Skin epidermis (tissue), 12 donors: ENCODE measurements around the gene RTCA.
A peak's percentile ranks its signal among the peaks of the same experiment; 100 is the strongest.
"Not testable (repeated sequence)": the region's sequence is repeated elsewhere in the genome, so short reads cannot be mapped to it uniquely, and the experiment has no call there.

Experiments
- H3K27ac ChIP-seq, 21 experiments: fragments of 200-600 bp; sonication (generic) in 11 of 21; one replicate each; pipeline ENCODE4 v1.5.0; 2020; ENCODE audit warnings: mild to moderate bottlenecking in 3 of 21, inconsistent platforms in 2 of 21, moderate library complexity in 2 of 21
- H3K4me3 ChIP-seq, 7 experiments: fragments of 200-600 bp; sonication (generic) in 2 of 7; one replicate each; pipeline ENCODE4 v1.5.0; 2020; ENCODE audit warnings: inconsistent platforms in 2 of 7, mild to moderate bottlenecking in 2 of 7, moderate library complexity in 1 of 7

RTCA gene

DNA sequence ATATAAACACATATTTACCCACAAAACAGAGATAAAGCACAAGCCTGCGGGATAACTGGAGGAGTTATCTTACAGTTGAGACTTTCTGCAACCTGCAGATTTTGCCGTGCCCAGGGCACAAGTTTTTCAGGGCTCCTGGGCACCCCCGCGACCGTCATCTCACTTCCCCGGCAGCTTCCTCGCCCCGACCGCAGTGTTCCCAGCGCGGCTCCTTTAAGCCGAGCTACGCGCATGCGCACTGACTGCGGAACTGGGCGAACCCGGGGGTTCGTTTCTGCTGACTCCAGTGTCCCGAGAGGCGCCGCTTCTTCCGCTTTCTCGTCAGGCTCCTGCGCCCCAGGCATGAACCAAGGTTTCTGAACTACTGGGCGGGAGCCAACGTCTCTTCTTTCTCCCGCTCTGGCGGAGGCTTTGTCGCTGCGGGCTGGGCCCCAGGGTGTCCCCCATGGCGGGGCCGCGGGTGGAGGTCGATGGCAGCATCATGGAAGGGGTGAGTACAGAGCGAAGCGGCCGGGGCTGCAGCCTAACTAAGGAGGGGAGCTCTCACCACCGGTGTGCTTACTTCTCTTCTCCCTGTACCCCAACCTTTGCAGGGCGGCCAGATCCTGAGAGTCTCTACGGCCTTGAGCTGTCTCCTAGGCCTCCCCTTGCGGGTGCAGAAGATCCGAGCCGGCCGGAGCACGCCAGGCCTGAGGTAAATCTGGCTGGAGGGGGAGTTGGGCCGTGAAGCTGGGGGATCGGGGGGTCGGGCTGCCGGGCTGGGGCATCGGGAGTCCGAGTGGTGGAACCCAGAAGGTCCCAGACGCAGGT, at the start of gene RTCA:
Gene RTCA, plus strand, starts transcription at position 286 of the 810 bp plus-strand sequence. Its CDS starts 160 bp downstream, at position 446.
- peak within 1 kb of the TSS; percentile 72 to 98 (median 90) for H3K27ac ChIP-seq
- peak within 1 kb of the TSS; percentile 63 to 96 (median 79) for H3K4me3 ChIP-seq

DNA sequence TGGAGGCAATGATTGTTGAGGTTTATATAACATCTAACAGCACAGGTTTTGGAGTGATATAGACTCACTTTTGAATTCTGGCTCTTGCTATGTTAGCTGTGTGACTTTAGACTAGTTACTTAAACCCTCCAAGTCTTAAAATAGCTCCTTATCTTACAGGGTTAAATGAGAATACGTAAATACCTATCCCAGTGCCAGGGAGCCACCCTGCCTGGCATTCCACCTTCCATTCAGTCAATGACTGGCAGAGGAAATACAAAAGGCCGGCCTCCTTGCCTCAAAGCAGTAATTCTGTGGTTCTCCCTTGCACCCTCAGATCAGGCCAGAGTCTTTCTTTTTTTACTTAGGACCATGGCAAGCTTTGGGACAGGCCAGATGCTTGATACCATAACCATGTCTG, 48.2 kb upstream of the RTCA start:
- no peak overlapping the region for H3K4me3 ChIP-seq
- H3K27ac ChIP-seq: no peak overlapping the region

DNA sequence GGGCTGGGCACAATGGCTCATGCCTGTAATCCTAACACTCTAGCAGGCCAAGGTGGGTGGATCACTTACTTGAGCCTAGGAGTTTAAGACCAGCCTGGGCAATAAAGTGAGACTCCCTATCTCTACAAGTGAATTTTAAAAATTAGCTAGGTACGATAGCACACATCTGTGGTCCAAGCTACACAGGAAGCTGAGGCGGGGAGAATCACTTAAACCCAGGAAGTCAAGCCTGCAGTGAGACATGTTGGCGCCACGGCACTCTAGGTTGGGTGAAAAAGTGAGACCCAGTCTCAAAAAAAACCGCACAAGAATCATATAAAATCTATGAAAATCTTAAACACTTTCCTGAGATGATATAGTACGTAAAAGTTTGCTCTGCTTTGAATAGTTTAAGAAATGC, 46.6 kb upstream of the RTCA start:
- no peak overlapping the region for H3K4me3 ChIP-seq
- H3K27ac ChIP-seq: no peak overlapping the region

DNA sequence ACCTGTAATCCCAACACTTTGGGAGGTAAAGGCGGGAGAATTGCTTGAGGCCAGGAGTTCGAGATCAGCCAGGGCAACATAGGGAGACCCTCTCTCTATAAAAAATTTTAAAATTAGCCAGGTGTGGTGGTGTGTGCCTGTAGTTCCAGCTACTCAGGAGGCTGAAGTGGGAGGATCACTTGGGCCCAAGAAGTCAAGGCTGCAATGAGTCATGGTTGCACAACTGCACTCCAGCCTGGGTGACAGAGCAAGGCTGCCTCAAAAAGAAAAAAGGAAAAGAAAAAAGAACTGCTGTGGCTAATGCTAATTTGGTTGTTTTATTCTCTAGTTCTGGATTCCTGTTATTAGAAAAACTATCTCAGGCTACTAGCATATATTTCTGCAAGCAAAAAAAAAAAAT, 46.1 kb upstream of the RTCA start:
- no peak overlapping the region for H3K4me3 ChIP-seq
- H3K27ac ChIP-seq: no peak overlapping the region

DNA sequence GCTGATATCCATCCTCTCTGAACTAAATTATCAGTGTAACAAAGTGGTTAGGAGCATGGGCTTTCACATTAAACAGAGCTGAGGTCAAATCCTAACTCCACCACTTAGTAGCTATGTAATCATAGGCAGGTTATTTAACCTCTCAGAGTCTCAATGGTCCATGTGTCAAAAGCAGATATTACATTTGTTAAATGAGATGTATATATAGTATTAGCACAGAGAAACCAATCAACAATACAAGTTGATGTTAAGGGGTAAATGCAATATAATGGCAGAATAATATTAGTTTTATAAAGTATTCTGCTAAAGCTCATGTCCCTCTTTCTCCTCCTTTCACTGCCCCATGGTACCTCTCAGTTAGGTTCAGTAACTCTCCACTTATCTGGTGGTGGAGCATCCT, 43.6 kb upstream of the RTCA start:
- H3K4me3 ChIP-seq: no peak overlapping the region
- H3K27ac ChIP-seq: no peak overlapping the region

DNA sequence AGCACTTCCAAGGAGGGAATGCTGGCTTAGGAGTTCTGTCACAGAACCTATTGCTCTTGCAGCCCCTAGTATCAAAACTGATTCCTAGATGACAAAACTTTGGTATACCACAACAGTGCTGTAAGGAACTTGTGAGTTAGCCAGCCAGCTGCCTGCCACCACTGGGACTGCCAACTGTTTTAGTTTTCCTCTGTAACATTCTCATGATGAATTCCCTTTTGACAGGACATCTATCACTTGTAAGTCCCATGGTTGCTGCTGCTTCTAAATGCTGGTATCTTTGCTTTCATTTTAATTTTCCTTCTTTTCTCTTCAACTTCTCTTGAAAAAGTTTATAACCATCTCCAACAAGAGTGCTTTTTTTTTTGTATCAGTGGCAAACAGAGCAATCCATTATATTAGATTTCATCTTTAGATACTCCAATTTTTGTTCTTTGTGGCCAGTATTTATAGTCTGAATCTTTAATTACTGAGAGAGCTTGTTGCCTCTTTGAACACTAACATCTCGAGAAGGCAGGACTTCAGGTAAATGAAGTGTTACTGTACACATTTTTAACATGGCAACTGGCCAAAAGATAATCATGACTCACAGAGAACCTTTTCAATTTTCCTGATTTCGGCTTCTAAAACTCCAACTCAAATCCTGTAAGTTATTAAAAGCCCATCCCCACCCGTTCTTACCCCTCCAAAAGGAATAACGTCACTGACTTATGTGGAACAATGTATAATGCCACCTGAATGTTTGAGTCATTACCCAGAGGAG, 36.2 kb upstream of the RTCA start:
- no peak overlapping the region for H3K4me3 ChIP-seq
- H3K27ac ChIP-seq: no peak overlapping the region

DNA sequence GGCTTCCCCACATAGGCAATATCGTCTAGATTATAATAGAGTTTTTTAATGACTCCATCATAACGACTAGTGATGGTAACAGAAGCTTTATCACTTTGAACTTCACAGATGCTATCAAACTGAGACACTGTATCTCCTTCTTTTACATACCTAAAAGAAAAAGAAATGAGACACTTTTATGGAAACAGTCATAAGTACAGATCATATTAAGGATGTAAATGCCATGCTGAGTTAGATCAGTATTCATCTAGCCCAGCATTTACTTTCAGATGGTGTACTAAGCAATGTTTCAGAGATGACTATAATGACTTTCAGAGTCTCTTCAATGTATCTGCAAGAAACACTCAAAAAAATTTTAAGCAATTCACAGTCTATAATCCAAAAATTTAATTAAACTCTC, 35.3 kb upstream of the RTCA start:
- Histone ChIP-seq H3K27ac (no peak overlapping the region), H3K4me3 (no peak overlapping the region)

DNA sequence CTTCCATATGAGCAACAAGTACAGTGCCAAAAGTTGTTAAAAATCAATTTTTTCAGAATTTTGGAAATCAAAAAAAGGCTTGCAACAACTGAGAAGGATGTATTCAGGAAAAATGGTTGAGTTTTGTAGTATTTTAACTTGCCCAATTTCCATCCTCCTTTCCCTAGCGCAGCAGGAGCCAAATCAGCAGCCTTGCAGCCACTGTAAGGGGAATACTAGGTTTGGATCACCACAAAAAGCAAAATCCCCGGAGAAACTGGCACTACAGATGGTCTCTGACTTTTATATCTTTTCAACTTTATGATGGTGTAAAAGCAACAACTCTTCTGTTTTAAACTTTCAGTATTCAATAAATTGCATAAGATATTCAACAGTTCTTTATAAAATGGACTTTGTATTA, 34.3 kb upstream of the RTCA start:
- H3K27ac ChIP-seq: no peak overlapping the region
- no peak overlapping the region for H3K4me3 ChIP-seq

DNA sequence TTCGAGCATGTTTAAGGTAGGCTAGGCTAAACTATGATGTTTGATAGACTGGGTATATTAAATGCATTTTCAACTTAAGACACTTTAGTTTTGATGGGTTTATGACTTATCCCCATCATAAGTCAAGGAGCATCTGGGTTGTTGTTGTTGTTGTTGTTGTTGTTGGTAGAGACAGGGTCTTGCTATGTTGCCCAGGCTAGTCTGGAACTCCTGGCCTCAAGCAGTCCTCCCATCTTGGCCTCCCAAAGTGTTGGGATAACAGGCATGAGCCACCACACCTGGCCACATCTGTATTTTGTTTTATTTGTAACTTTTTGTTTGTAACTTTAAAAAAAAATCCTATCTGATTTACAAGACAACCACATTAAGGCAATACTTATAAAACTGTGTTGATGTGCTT, 33.9 kb upstream of the RTCA start:
- H3K4me3 ChIP-seq: no peak overlapping the region
- H3K27ac ChIP-seq: no peak overlapping the region

DNA sequence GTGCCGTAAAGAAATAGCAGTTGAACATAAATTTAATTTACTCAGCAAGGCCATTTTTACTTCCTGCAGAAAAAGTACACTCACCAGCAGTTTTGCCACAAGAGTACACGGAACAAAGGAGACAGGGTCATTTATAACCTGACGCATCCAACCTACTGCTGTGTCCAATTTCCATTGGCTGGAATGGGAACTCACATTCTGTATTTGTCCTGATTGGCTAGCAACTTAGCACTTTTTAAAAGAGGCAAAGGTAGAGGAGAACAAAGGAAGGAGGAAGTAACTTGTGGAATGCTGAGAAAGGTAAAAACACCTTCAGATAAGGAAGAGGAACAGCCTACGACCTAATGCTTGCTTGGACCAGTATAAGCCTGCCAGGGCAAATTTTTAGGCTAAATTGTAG, 32.5 kb upstream of the RTCA start:
- H3K27ac ChIP-seq, H3K4me3 ChIP-seq: not testable (repeated sequence)

DNA sequence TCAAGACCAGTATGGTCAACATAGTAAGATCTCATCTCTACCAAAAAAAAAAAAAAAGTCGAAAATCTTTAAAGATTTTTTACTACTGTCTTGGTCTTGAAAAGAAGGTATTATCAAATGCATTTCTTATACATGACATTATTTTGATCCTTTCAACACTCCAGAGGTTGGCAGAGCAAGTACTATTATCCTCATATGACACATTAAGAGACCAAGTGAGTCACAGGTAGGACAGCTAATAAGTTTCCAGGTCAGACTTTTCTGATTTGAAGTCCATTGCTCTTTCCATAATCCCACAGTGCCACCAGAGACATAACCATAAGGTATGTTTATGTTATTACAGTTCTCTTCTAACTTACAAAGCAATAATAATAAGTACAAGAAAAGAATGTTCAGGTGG, 31.6 kb upstream of the RTCA start:
- Histone ChIP-seq H3K4me3 (no peak overlapping the region), H3K27ac (no peak overlapping the region)

DNA sequence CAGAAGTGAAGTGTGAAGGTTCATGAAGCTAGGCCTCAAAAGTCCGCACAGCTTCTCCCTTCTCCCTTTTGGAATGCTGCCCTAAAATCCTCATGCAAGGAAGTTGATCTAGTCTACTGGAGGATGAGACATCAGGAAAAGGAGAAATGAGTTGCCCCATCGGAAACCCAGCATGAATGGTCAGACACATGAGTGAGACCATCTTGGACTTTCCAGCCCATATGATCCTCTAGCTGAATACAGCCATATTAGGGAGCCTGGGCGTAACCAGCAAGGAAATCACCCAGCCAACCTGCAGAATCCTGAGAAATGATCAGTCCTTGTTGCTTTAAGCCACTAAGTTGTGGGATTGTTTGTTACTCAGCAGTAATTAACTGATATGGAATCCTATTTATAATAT, 28.9 kb upstream of the RTCA start:
- Histone ChIP-seq H3K27ac (no peak overlapping the region), H3K4me3 (no peak overlapping the region)

DNA sequence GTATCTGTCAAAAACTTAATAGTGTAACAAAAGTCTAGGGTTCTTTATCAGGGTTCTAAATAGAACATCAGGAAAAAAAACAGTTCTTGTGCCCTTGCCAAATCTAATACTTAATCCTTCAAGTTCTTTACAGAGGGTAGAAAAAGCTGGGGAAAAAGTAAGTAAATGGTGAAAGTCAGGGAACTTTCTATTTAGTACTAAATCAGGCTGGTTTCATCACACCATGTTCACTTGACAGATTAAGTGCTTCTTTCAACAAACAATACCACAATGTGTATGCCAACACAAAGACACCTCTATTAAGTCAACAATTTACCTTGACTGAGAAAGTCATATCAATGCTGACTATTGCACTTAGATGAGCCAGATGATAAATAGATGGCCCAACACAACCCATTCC, 26.1 kb upstream of the RTCA start:
- no peak overlapping the region for H3K27ac ChIP-seq
- no peak overlapping the region for H3K4me3 ChIP-seq

DNA sequence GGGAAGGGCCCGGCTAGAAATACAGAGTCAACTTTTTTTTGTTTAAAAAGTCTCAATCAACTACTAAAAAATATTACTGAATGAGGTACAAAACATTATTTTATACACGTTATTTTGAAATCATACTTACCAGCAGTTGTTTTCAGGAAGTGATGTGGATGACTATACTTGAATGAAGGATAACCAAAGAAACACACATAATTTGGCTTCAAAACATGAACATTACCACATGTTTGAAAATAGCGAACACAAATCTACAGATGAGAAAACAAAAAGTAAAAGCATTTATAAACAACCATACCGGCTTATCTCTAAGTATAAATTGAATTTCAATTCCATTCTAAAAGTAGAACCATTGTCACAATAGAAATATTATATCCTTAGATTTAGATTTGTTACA, 25.4 kb upstream of the RTCA start:
- H3K27ac ChIP-seq: no peak overlapping the region
- no peak overlapping the region for H3K4me3 ChIP-seq

DNA sequence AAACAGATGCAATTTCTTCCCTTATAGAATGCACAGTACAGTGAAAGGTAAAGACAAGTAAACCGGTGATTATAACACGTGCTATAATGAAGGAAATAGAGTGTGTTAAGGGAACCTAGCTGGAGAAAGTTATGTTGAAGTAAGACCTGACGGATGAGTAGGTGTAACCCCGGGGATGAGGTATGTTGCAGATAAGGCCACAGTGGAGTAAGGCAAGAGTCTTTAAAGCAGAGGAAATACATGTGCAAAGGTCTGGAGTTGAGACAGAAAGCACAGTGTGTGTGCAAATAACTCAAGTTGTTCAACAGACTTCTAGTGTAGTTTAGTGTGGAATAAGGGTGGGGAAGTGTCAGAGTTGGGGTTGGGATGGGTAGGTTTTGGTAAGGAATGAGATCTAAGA, 19.3 kb upstream of the RTCA start:
- no peak overlapping the region for H3K4me3 ChIP-seq
- no peak overlapping the region for H3K27ac ChIP-seq

DNA sequence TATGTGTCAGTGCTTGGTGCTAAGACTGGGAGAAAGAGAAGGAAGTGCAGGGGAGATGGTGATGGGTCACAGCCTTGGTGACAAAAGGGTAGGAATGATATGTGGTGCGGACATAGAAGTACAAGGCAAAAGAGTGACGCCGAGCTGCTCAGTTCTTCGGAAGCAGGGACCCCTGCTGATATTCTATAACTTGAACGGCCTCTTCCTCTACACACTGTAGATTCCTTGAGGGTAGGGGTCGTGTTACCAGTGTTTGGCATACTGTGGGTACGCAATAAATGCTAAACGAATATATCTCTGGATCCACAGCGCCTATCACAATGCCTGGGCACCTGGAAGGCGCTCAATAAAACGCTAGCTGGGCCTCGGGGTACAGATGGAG, 16.9 kb upstream of the RTCA start:
- H3K27ac ChIP-seq: peak overlapping the region; percentile 17 to 91 (median 85)
- H3K4me3 ChIP-seq: peak overlapping the region; percentile 56 to 86 (median 77)

DNA sequence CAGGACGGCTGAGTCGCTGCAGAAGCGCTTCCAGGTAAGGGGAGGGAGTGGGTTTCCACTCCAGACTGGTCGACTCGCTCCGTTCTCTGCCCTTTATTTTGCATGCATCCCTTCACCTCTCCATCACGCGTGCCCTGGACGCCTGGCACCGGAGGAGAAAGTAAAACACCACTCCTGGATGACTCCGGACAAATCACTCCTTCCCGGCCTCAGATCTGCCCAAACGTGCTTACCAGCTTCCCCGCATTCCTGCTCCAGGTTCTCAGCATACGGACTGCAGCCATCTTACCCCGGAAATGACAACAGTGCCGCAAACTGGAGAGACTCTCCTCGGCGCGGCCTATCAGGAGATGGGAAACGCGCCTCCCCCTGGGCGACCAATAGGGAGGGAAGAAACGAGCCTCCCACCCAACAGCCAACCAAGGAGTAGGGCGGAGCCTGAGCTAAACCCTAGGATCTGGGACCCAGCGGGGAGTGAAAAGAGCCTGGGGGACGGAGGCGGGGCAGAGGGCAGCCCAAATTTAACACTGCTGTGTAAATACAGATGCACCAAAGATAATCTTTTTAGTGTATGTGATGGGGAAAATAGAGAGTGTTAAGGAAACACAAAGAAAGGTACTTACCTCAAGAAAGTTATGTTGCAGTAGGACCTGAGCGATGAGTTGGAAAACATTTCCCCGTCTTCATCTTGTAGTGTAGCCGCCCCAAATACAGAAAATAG, 16.3 kb upstream of the RTCA start, which contains the start of gene DBT:
Gene DBT, minus strand, starts transcription at position 298 of the 721 bp plus-strand sequence. Its CDS starts 14 bp downstream, at position 284.
- peak within 1 kb of the TSS; percentile 17 to 91 (median 85) for H3K27ac ChIP-seq
- H3K4me3 ChIP-seq: peak within 1 kb of the TSS; percentile 56 to 86 (median 77)

DNA sequence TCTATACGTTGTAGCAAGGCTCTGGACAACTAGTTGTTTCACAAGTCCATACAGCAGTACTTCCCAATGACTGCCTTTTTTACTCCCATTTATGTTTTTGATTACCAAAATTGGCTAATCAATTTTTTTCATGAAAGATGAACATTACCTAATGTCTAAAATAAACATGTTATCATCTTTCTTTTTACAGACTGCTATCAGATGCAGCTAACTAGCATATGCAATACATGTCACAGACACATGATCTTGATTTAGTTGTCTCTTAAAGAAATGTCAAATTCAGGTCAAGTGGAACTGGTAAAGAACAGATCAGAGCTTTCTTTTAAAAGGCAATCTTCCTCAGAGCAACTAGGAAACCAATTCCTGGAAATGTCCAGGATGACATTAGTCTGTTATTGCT, 15.8 kb upstream of the RTCA start:
- Histone ChIP-seq H3K4me3 (peak overlapping the region; percentile 56 to 86 (median 77)), H3K27ac (peak overlapping the region in 11 of 21 experiments; percentile 5 to 90 (median 45))

DNA sequence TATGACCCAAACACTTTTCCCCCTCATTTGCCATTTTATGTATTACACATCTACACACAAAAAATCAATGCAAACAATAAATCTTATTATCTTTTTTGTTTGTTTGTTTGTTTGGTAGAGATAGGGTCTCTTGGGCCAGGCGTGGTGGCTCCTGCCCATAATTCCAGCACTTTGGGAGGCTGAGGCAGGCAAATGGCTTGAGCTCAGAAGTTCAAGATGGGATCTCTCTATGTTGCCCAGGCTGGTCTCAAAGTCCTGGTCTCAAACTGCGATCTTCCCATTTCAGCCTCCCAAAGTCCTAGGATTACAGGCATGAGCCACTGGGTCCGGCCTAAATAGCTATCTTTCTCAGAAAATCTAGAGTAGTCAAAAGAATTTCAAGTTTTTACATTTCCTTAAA, 15.2 kb upstream of the RTCA start:
- H3K4me3 ChIP-seq: no peak overlapping the region
- H3K27ac ChIP-seq: peak overlapping the region in 1 of 21 experiments; percentile 87

DNA sequence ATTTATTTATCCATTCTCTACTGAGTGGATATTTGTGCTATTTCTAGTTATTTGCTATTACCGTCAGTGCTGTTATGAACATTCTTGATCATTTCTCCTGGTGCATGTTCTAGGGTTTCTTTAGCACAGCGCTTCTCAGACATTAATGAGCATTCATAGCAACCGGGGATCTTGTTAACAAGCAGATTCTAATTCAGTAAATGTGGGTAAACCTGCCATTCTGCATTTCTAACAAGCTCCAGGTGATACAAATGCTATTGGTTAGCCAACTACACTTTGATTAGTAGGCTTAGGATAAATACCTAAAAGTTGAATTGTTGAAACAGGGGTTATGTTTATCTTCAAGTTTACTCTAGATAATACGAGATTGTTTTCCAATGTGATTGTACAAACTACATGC, 13.1 kb upstream of the RTCA start:
- Histone ChIP-seq H3K27ac (no peak overlapping the region), H3K4me3 (no peak overlapping the region)
